LoVo (cell line): ENCODE data around the gene CCSER2.
A peak's percentile ranks its signal among the peaks of the same experiment; 100 is the strongest.
"Not testable (repeated sequence)": the region's sequence is repeated elsewhere in the genome, so short reads cannot be mapped to it uniquely, and the experiment has no call there.

Source experiments
- DNase-seq: peaks from one replicate; pipeline ENCODE4 v3.0.0-alpha.2; 2016; ENCODE audit warnings: low spot score

Gene CCSER2

GRCh38 chr10:84314275-84314674 is 14.1 kb upstream of the CCSER2 start:
- DNase-seq = no peak

- DNase-seq = no peak
Observed at GRCh38 chr10:84317174-84317573, 11.2 kb upstream of the CCSER2 start.

GRCh38 chr10:84321902-84322301 is 6.5 kb upstream of the CCSER2 start:
- no peak for DNase-seq

- not testable (repeated sequence) for DNase-seq
Observed at GRCh38 chr10:84323566-84323965, 4.8 kb upstream of the CCSER2 start.

- not testable (repeated sequence) for DNase-seq
Observed at GRCh38 chr10:84326995-84327394, 1.4 kb upstream of the CCSER2 start.

- peak; percentile 37 for DNase-seq
Observed at GRCh38 chr10:84329196-84329611, 815 bp downstream of the CCSER2 start.

GRCh38 chr10:84329986-84330651 is 1.7 kb downstream of the CCSER2 start:
- no peak for DNase-seq

GRCh38 chr10:84331091-84331490 is 2.7 kb downstream of the CCSER2 start:
- DNase-seq = no peak

- no peak for DNase-seq
Observed at GRCh38 chr10:84333864-84334451, 5.6 kb downstream of the CCSER2 start.

- no peak for DNase-seq
Observed at GRCh38 chr10:84334811-84335210, 6.4 kb downstream of the CCSER2 start.

GRCh38 chr10:84335516-84335915 is 7.1 kb downstream of the CCSER2 start:
- no peak for DNase-seq

GRCh38 chr10:84336406-84337090 is 8.2 kb downstream of the CCSER2 start:
- DNase-seq = no peak

GRCh38 chr10:84337199-84337598 is 8.8 kb downstream of the CCSER2 start:
- no peak for DNase-seq

GRCh38 chr10:84339025-84339424 is 10.6 kb downstream of the CCSER2 start:
- no peak for DNase-seq

- no peak for DNase-seq
Observed at GRCh38 chr10:84340187-84340586, 11.8 kb downstream of the CCSER2 start.

- no peak for DNase-seq
Observed at GRCh38 chr10:84340632-84341537, 12.5 kb downstream of the CCSER2 start.

- no peak for DNase-seq
Observed at GRCh38 chr10:84341538-84341856, 13.1 kb downstream of the CCSER2 start.

- no peak for DNase-seq
Observed at GRCh38 chr10:84341983-84342382, 13.6 kb downstream of the CCSER2 start.

- no peak for DNase-seq
Observed at GRCh38 chr10:84342584-84342983, 14.2 kb downstream of the CCSER2 start.

- no peak for DNase-seq
Observed at GRCh38 chr10:84343831-84344230, 15.4 kb downstream of the CCSER2 start.

GRCh38 chr10:84344526-84344925 is 16.1 kb downstream of the CCSER2 start:
- DNase-seq = no peak

GRCh38 chr10:84347575-84348002 is 19.2 kb downstream of the CCSER2 start:
- not testable (repeated sequence) for DNase-seq
